ENCODE results near the gene CELF2. TPM values are rescaled to one million over a fixed set of nuclear protein-coding genes. Genes with fewer than 3 reads are reported as not detected.

The CELF2 gene
- polyA plus RNA-seq, 1 donor from 2014 or later = 55.5 TPM

GRCh38 chr10:11302181-11302580 is 284.5 kb downstream of the CELF2 start:
- Histone ChIP-seq H3K36me3 (ENCODE audit: insufficient read depth, low read length) (peaks cover 19% of the 10 kb centered on the region), H3K27ac (ENCODE audit: low read length) (no peak overlapping the region), H3K4me2 (ENCODE audit: low read length) (no peak overlapping the region), H3K9me2 (ENCODE audit: insufficient read depth, low read length) (no peaks in the 10 kb centered on the region), H3K79me2 (replicated peaks; ENCODE audit: insufficient read depth, low read length) (no peaks in the 10 kb centered on the region), H3K4me3 (ENCODE audit: low read length) (no peak overlapping the region), H3K9ac (ENCODE audit: low read length) (no peak overlapping the region), H3K27me3 (ENCODE audit: insufficient read depth, low read depth, low read length) (no peaks in the 10 kb centered on the region), H3F3A (ENCODE audit: insufficient read depth, low read length, poor library complexity, severe bottlenecking) (no peaks in the 10 kb centered on the region), H3K9me3 (ENCODE audit: low read length) (no peaks in the 10 kb centered on the region), H2AFZ (ENCODE audit: low read depth, low read length) (no peak overlapping the region), H4K20me1 (ENCODE audit: insufficient read depth) (no peaks in the 10 kb centered on the region)
- no peak for TF ChIP-seq CTCF (IDR thresholded peaks at IDR 0.05; ENCODE audit: poor library complexity, severe bottlenecking)
- no peak for TF ChIP-seq POLR2AphosphoS5 (IDR thresholded peaks at IDR 0.05)
- TF ChIP-seq EP300 (conservative IDR thresholded peaks at IDR 0.05; ENCODE audit: poor library complexity, severe bottlenecking) = no peak
- TF ChIP-seq TAF1 (IDR thresholded peaks at IDR 0.05; ENCODE audit: low read depth) = no peak

- Histone ChIP-seq H3K4me2 (ENCODE audit: low read length) (no peak overlapping the region), H4K20me1 (ENCODE audit: insufficient read depth) (no peaks in the 10 kb centered on the region), H3K4me3 (ENCODE audit: low read length) (no peak overlapping the region), H3K9me2 (ENCODE audit: insufficient read depth, low read length) (no peaks in the 10 kb centered on the region), H3K27me3 (ENCODE audit: insufficient read depth, low read depth, low read length) (no peaks in the 10 kb centered on the region), H3K79me2 (replicated peaks; ENCODE audit: insufficient read depth, low read length) (no peaks in the 10 kb centered on the region), H2AFZ (ENCODE audit: low read depth, low read length) (no peak overlapping the region), H3K27ac (ENCODE audit: low read length) (no peak overlapping the region), H3K36me3 (ENCODE audit: insufficient read depth, low read length) (peaks cover 25% of the 10 kb centered on the region), H3K9ac (ENCODE audit: low read length) (no peak overlapping the region), H3K9me3 (ENCODE audit: low read length) (peaks cover 2% of the 10 kb centered on the region), H3F3A (ENCODE audit: insufficient read depth, low read length, poor library complexity, severe bottlenecking) (no peaks in the 10 kb centered on the region)
- no peak for TF ChIP-seq EZH2 (IDR thresholded peaks at IDR 0.05; ENCODE audit: borderline replicate concordance, insufficient read depth, low read length, poor library complexity, severe bottlenecking)
- TF ChIP-seq TAF1 (IDR thresholded peaks at IDR 0.05; ENCODE audit: low read depth) = no peak
- TF ChIP-seq EP300 (conservative IDR thresholded peaks at IDR 0.05; ENCODE audit: poor library complexity, severe bottlenecking) = no peak
- no peak for TF ChIP-seq POLR2AphosphoS5 (IDR thresholded peaks at IDR 0.05)
- TF ChIP-seq MXI1 (conservative IDR thresholded peaks at IDR 0.05; ENCODE audit: poor library complexity, severe bottlenecking) = no peak
- no peak for TF ChIP-seq REST (IDR thresholded peaks at IDR 0.05; ENCODE audit: borderline replicate concordance)
- no peak for TF ChIP-seq SMC3 (conservative IDR thresholded peaks at IDR 0.05; ENCODE audit: poor library complexity)
- TF ChIP-seq CTCF (IDR thresholded peaks at IDR 0.05; ENCODE audit: poor library complexity, severe bottlenecking) = no peak
- no peak for TF ChIP-seq RAD21 (conservative IDR thresholded peaks at IDR 0.05)
These were observed 285.9 kb downstream of the CELF2 start for GRCh38 chr10:11303361-11304170.
